Measurements from ENCODE around the gene SEC16A.

Gene SEC16A

GRCh38 chr9:136392538-136393449 is 90.0 kb downstream of the SEC16A start:
- TF ChIP-seq YY1 (IDR thresholded peaks at IDR 0.05; ENCODE audit: insufficient read depth, insufficient read length) (no peak), SUZ12 (IDR thresholded peaks at IDR 0.05; ENCODE audit: extremely low read depth, insufficient read depth, insufficient read length) (no peak), ZNF274 (IDR thresholded peaks at IDR 0.05; ENCODE audit: low read depth, low read length) (no peak)
- Histone ChIP-seq H3K4me1 (ENCODE audit: insufficient read depth, insufficient read length) (peaks cover 2% of the 10 kb centered on the region), H3K27me3 (ENCODE audit: insufficient read depth, insufficient read length) (no peaks in the 10 kb centered on the region), H3K4me3 (ENCODE audit: insufficient read length, low read depth) (no peak overlapping the region), H3K36me3 (ENCODE audit: insufficient read depth, insufficient read length, low read length) (peaks cover 93% of the 10 kb centered on the region), H3K9ac (ENCODE audit: insufficient read length, low read depth) (no peak overlapping the region), H3K9me3 (ENCODE audit: insufficient read depth, low read length) (no peaks in the 10 kb centered on the region)
- DNase-seq (ENCODE audit: low read depth, low spot score) = no peak

DNA sequence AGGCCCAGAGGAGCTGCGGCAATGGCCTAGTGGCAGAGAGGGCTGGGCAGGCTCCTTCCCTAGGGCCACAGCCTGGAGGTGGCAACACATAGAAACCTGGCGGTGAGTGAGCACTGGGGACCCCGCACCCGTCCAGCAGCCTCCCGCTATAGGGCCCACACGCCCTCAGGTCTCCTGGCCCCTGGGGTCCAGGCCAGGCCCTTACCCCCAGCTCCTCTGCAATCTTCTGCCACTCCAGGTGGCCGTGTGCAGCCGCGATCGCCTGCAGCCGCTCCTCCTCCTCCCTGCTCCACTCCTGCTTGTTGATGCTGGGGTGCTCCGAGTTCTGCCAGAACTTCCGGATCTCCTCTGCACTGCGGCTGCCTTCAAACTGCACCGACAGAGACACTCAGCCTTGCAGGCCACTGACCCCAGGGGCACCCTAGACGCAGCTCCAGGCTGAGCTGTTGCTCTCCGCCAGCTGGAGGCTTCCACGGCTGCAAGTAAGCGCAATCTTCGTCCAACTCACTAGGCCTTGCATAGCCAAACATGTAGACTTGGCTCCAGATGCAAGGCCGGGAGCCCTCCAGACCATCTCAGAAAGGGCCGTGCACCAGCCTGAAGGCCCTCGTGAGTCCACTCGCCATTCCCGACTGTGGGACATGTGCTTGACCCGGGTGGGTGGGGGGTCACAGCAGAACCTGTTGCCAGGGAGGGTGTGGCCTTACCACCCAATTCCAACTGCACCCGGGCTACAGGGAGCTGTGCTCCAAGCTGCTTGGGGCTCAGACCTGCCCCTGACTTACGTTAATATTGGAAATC is 90.9 kb downstream of the SEC16A start:
- TF ChIP-seq ZNF274 (IDR thresholded peaks at IDR 0.05; ENCODE audit: low read depth, low read length) (no peak), SUZ12 (IDR thresholded peaks at IDR 0.05; ENCODE audit: extremely low read depth, insufficient read depth, insufficient read length) (no peak), YY1 (IDR thresholded peaks at IDR 0.05; ENCODE audit: insufficient read depth, insufficient read length) (no peak)
- DNase-seq (ENCODE audit: low read depth, low spot score) = no peak
- Histone ChIP-seq H3K9me3 (ENCODE audit: insufficient read depth, low read length) (no peaks in the 10 kb centered on the region), H3K4me3 (ENCODE audit: insufficient read length, low read depth) (no peak overlapping the region), H3K36me3 (ENCODE audit: insufficient read depth, insufficient read length, low read length) (peaks cover 95% of the 10 kb centered on the region), H3K9ac (ENCODE audit: insufficient read length, low read depth) (no peak overlapping the region), H3K4me1 (ENCODE audit: insufficient read depth, insufficient read length) (peaks cover 2% of the 10 kb centered on the region), H3K27me3 (ENCODE audit: insufficient read depth, insufficient read length) (no peaks in the 10 kb centered on the region)
